ENCODE results near the gene DENND1A.
"Not testable (repeated sequence)": the region's sequence is repeated elsewhere in the genome, so short reads cannot be mapped to it uniquely, and the experiment has no call there.

Gene DENND1A

GRCh38 chr9:123654994-123655637 lies 274.8 kb downstream of the DENND1A start:
- no peak for DNase-seq (ENCODE audit: low read depth)

GRCh38 chr9:123654218-123654993 lies 275.5 kb downstream of the DENND1A start:
- no peak for DNase-seq (ENCODE audit: low read depth)

GRCh38 chr9:123652416-123652815 lies 277.5 kb downstream of the DENND1A start:
- DNase-seq (ENCODE audit: low read depth), result no peak

- DNase-seq (ENCODE audit: low read depth), result no peak
Observed at GRCh38 chr9:123651871-123652270, 278.1 kb downstream of the DENND1A start.

- no peak for DNase-seq (ENCODE audit: low read depth)
Observed at GRCh38 chr9:123651273-123651672, 278.7 kb downstream of the DENND1A start.

GRCh38 chr9:123649909-123650308 lies 280.0 kb downstream of the DENND1A start:
- no peak for DNase-seq (ENCODE audit: low read depth)

- DNase-seq (ENCODE audit: low read depth), result no peak
Observed at GRCh38 chr9:123647145-123647544, 282.8 kb downstream of the DENND1A start.

- no peak for DNase-seq (ENCODE audit: low read depth)
Observed at GRCh38 chr9:123645762-123646161, 284.2 kb downstream of the DENND1A start.

- DNase-seq (ENCODE audit: low read depth), result no peak
Observed at GRCh38 chr9:123645126-123645525, 284.8 kb downstream of the DENND1A start.

GRCh38 chr9:123643518-123643917 lies 286.4 kb downstream of the DENND1A start:
- no peak for DNase-seq (ENCODE audit: low read depth)

- no peak for DNase-seq (ENCODE audit: low read depth)
Observed at GRCh38 chr9:123642291-123643278, 287.3 kb downstream of the DENND1A start.

- DNase-seq (ENCODE audit: low read depth), result no peak
Observed at GRCh38 chr9:123640792-123641222, 289.1 kb downstream of the DENND1A start.

GRCh38 chr9:123639743-123640142 lies 290.2 kb downstream of the DENND1A start:
- no peak for DNase-seq (ENCODE audit: low read depth)

- no peak for DNase-seq (ENCODE audit: low read depth)
Observed at GRCh38 chr9:123637945-123638634, 291.8 kb downstream of the DENND1A start.

- DNase-seq (ENCODE audit: low read depth), result no peak
Observed at GRCh38 chr9:123637606-123637944, 292.4 kb downstream of the DENND1A start.

- DNase-seq (ENCODE audit: low read depth), result not testable (repeated sequence)
Observed at GRCh38 chr9:123636805-123637204, 293.1 kb downstream of the DENND1A start.

GRCh38 chr9:123631862-123632261 lies 298.1 kb downstream of the DENND1A start:
- DNase-seq (ENCODE audit: low read depth), result no peak

- DNase-seq (ENCODE audit: low read depth), result no peak
Observed at GRCh38 chr9:123630233-123630632, 299.7 kb downstream of the DENND1A start.

- DNase-seq (ENCODE audit: low read depth), result no peak
Observed at GRCh38 chr9:123629531-123629930, 300.4 kb downstream of the DENND1A start.

GRCh38 chr9:123622711-123623241 lies 307.1 kb downstream of the DENND1A start:
- no peak for DNase-seq (ENCODE audit: low read depth)

GRCh38 chr9:123620239-123620638 lies 309.7 kb downstream of the DENND1A start:
- DNase-seq (ENCODE audit: low read depth), result no peak

Data from activated gamma-delta T cell treated with anti-CD3 and anti-CD28 coated beads, Interleukin-2, amount 50 U/mL, for 16 hours (primary cell).